Stimulated activated CD4-positive, alpha-beta T cell treated with anti-CD3 and anti-CD28 coated beads, Interleukin-15, amount 100 ng/mL, for 24 hours (primary cell): ENCODE data around the gene PPP1CA.

Experiments
- DNase-seq: peaks from one replicate; pipeline ENCODE4 v3.0.0-alpha.2; 2020

PPP1CA gene

DNA sequence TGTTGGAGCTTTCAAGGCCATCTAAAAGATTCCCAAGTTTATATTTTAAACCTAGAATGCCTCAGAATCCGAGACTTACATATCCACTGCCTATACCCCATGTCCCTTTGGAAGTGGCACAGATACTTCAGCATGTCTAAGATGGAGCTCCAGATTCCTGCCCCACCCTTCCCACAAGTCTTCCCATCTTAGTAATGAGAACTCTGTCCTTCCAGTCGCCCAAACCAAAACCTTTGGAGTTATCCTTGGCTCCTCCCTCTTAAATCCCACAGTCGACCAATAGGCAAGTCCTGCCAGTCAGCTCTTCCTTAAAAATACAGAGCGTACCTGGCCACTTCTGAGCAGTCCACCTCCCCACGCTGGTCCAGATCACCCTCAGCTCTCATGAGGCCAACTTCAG lies 52.6 kb downstream of the PPP1CA start:
- DNase-seq = no peak
